Sigmoid colon (tissue), 7 donors: Measurements from ENCODE around the gene FUOM. TPM values are rescaled to one million over a fixed set of nuclear protein-coding genes. Genes with fewer than 3 reads are reported as not detected.

Experiments
- DNase-seq: peaks from one replicate; pipeline ENCODE4 v3.0.0-alpha.2; 2019
- H3K27ac ChIP-seq, 4 donors: fragments of 200-600 bp; sonication (generic); one replicate each; pipeline ENCODE4 v1.5.1; 2016 to 2019; ENCODE audit warnings: mild to moderate bottlenecking in 1 of 4
- H3K27me3 ChIP-seq, 3 donors: fragments of 200-600 bp; sonication (generic); one replicate each; pipeline ENCODE4 v1.5.1; 2019; ENCODE audit warnings: mild to moderate bottlenecking in 1 of 3
- H3K36me3 ChIP-seq, 4 donors: fragments of 200-600 bp; sonication (generic); one replicate each; pipeline ENCODE4 v1.5.1; 2016 to 2019
- H3K4me1 ChIP-seq, 4 donors: fragments of 200-600 bp; sonication (generic); one replicate each; pipeline ENCODE4 v1.5.1; 2017 to 2019
- H3K4me3 ChIP-seq, 4 donors: fragments of 200-600 bp; sonication (generic); one replicate each; pipeline ENCODE4 v1.5.1; 2017 to 2019; ENCODE audit warnings: mild to moderate bottlenecking in 2 of 4, moderate library complexity in 1 of 4
- H3K9me3 ChIP-seq, 4 donors: fragments of 200-600 bp in 3 of 4; sonication (generic) in 3 of 4; one replicate each; pipeline versions ENCODE4 v1.5.1 to v1.6.1; 2013 to 2019
- EP300 ChIP-seq, 4 donors: sonication (generic); formaldehyde crosslinking; IDR thresholded peaks; one replicate each; pipeline ENCODE4 v1.6.1; 2017; ENCODE audit warnings: antibody characterized with exemption in 4 of 4
- POLR2A ChIP-seq, 2 donors: fragments of 450-650 bp; IDR thresholded peaks; one replicate each; pipeline ENCODE4 v1.6.1; 2016; ENCODE audit warnings: antibody characterized with exemption in 2 of 2, mild to moderate bottlenecking in 2 of 2, moderate library complexity in 2 of 2
- POLR2AphosphoS5 ChIP-seq, 4 donors: sonication (generic); formaldehyde crosslinking; IDR thresholded peaks; one replicate each; pipeline ENCODE4 v1.6.1; 2017; ENCODE audit warnings: antibody characterized with exemption in 4 of 4
- WGBS, 2 donors: extraction: QIAGEN DNeasy Blood & Tissue Kit; methylation state at CpG; one replicate each; pipeline ENCODE4 v1.1.7; 2013; 5-methylcytosine and 5-hydroxymethylcytosine counted together
- intact Hi-C: fragments of 100-400 bp; cut with DNase I; formaldehyde crosslinking; loops from one replicate; pipeline ENCODE4 v1.15.1; 2023
- polyA plus RNA-seq, 3 donors: library from polyadenylated mRNA; stranded (reverse); fragments of 200-250 nt; gene quantifications; one replicate each; pipeline ENCODE4 v1.2.3, GENCODE V29; 2013
- total RNA-seq, 4 donors: library from RNA; depleted of rRNA; stranded (reverse); fragments of >200 nt; gene quantifications; one replicate each; pipeline ENCODE4 v1.1.0, GENCODE V29; 2016
- TF ChIP-seq, protein P1 (sequence below), 4 experiments: fragments of 450-650 bp in 3 of 4; fragments of 200-600 bp in 1 of 4; IDR thresholded peaks; one replicate each; pipeline ENCODE4 v1.5.1; 2016 to 2019; ENCODE audit warnings: antibody characterized with exemption in 4 of 4, mild to moderate bottlenecking in 3 of 4, moderate library complexity in 2 of 4
- donor health status: healthy with polysubstance abuse.
- donor health status: Bipolar disorder and iron deficiency.
- donor health status: healthy.

FUOM gene
- total and polyA plus RNA-seq, 7 donors: 8.0 to 98.0 (median 25.7) TPM

DNA sequence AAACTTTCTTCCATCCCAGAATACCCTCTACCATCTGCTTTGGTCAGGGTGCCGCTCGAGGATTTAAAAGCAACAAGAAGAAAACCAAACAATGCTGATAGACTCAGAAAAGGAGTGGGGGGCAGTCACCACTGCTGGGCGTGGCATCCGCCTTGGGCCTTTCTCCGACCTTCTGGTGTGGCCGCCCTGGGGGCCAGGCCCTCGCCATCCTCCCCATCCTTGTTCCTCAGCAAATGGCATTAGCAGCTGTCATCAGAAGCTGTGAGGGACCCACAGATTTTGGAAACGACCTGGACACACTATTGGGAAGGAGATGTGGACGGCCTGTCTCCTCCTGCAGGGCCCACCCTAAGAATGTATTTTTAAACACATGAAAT is 45.1 kb downstream of the FUOM start:
- Histone ChIP-seq H3K27ac (no peak overlapping the region), H3K36me3 (peaks cover 0 to 34% (median 13%) of the 10 kb centered on the region in 4 donors), H3K27me3 (no peaks in the 10 kb centered on the region), H3K9me3 (no peaks in the 10 kb centered on the region), H3K4me3 (no peak overlapping the region), H3K4me1 (peaks cover 0 to 27% (median 25%) of the 10 kb centered on the region in 4 donors)
- no peak for DNase-seq
- WGBS, 2 donors: 91 to 93% methylated on average over 9 of the region's 9 CpGs
- intact Hi-C loops: loop anchor here (2.0 kb wide), 1 partner anchor 66 kb away; the partner anchor contains the start of gene PAOX
- no peak for TF ChIP-seq POLR2AphosphoS5 (IDR thresholded peaks at IDR 0.05)

DNA sequence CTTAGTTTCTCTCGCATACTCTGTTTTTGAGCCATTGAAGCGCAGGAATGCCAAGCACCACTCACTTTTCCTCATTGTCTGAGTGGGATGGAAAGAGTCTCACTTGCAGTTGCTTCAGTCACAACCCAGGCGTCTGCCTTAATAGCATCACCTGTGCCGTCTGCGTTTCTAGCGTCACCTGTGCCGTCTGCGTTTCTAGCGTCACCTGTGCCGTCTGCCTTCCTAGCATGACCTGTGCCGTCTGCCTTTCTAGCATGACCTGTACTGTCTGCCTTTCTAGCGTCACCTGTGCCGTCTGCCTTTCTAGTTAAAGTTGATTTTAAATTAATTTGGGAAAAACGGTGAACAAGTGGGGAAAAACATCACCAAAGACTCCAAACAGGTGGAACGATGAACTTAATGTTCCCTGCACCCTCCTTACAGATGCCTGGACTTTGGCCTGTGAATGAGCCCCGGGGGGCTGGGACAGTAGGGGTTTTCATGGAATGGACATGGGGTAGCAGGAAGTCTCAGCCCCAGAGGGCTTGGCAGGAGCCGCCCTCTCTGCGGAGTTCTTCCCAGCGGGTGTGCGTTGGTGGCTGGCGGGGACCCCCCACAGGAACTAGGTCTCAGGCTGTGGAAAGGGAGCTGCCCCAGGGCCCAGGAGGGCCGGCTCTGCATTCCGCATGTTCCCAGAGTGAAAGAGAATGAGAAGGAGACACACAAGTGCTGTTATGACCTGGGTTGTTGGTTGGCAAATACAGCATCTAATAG is 45.6 kb downstream of the FUOM start:
- no peak for TF ChIP-seq POLR2A (IDR thresholded peaks at IDR 0.05)
- TF ChIP-seq, protein P1, sequence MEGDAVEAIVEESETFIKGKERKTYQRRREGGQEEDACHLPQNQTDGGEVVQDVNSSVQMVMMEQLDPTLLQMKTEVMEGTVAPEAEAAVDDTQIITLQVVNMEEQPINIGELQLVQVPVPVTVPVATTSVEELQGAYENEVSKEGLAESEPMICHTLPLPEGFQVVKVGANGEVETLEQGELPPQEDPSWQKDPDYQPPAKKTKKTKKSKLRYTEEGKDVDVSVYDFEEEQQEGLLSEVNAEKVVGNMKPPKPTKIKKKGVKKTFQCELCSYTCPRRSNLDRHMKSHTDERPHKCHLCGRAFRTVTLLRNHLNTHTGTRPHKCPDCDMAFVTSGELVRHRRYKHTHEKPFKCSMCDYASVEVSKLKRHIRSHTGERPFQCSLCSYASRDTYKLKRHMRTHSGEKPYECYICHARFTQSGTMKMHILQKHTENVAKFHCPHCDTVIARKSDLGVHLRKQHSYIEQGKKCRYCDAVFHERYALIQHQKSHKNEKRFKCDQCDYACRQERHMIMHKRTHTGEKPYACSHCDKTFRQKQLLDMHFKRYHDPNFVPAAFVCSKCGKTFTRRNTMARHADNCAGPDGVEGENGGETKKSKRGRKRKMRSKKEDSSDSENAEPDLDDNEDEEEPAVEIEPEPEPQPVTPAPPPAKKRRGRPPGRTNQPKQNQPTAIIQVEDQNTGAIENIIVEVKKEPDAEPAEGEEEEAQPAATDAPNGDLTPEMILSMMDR (IDR thresholded peaks at IDR 0.05): no peak
- TF ChIP-seq EP300 (IDR thresholded peaks at IDR 0.05): no peak
- TF ChIP-seq POLR2AphosphoS5 (IDR thresholded peaks at IDR 0.05): no peak
- H3K27me3 ChIP-seq: no peaks in the 10 kb centered on the region
- whole genome bisulfite sequencing, 2 donors: 94 to 95% methylated on average over 23 of the region's 23 CpGs
- peaks cover 0 to 34% (median 13%) of the 10 kb centered on the region in 4 donors for H3K36me3 ChIP-seq
- no peak for DNase-seq
- H3K4me1 ChIP-seq: peaks cover 0 to 33% (median 30%) of the 10 kb centered on the region in 4 donors
- intact Hi-C loops: loop anchor here (2.0 kb wide), 1 partner anchor 67 kb away; the partner anchor contains the start of gene PAOX
- H3K9me3 ChIP-seq: no peaks in the 10 kb centered on the region
- no peak overlapping the region for H3K4me3 ChIP-seq
- no peak overlapping the region for H3K27ac ChIP-seq

DNA sequence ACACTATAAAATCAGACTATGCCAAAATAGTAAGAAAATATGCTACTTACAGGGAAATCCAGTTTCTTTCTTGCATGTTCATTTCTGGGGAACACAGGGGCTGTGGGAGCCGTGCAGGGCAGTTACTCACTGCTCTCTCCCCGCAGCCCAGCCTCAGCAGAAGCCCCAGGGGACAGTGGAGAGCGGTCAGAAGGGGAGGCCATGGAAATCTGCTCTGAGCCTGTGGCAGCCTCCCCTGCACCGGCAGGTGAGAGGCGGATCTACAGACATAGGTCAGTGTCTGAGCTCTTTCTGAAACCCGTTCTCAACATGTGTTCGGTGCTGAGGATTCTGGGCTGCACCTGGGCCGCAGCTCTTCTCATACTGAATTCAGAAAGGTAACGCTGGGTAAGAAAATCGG is 46.2 kb downstream of the FUOM start:
- Histone ChIP-seq H3K9me3 (no peaks in the 10 kb centered on the region), H3K36me3 (peaks cover 0 to 34% (median 13%) of the 10 kb centered on the region in 4 donors), H3K4me1 (peaks cover 0 to 39% (median 36%) of the 10 kb centered on the region in 4 donors), H3K27me3 (no peaks in the 10 kb centered on the region), H3K4me3 (no peak overlapping the region), H3K27ac (no peak overlapping the region)
- DNase-seq: no peak
- no peak for TF ChIP-seq POLR2A (IDR thresholded peaks at IDR 0.05)
- TF ChIP-seq, protein P1 (IDR thresholded peaks at IDR 0.05): no peak
- TF ChIP-seq EP300 (IDR thresholded peaks at IDR 0.05): no peak
- no peak for TF ChIP-seq POLR2AphosphoS5 (IDR thresholded peaks at IDR 0.05)
- intact Hi-C loops: no loop called here
- WGBS, 2 donors: 94% methylated on average over 10 of the region's 10 CpGs

DNA sequence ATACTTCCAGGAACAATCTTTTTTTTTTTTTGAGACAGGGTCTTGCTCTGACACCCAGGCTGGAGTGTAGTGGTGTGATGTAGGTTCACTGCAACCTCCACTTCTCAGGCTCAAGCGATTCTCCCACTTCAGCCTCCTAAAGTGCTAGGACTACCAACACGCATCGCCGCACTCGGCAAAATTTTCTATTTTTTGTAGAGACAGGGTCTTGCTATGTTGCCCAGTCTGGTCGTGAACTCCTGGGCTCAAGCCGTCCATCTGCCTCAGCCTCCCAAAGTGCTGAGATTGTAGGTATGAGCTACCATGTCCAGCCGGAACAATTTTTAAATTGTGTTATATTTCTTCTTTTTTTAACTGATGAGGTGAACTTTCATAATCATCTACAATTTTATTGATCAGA is 47.0 kb downstream of the FUOM start:
- no peak for TF ChIP-seq EP300 (IDR thresholded peaks at IDR 0.05)
- TF ChIP-seq POLR2AphosphoS5 (IDR thresholded peaks at IDR 0.05): no peak
- no peak for TF ChIP-seq POLR2A (IDR thresholded peaks at IDR 0.05)
- TF ChIP-seq, protein P1 (IDR thresholded peaks at IDR 0.05): no peak
- WGBS, 2 donors: 97% methylated on average over 8 of the region's 8 CpGs
- Histone ChIP-seq H3K36me3 (peaks cover 0 to 34% (median 13%) of the 10 kb centered on the region in 4 donors), H3K27ac (no peak overlapping the region), H3K4me1 (peaks cover 0 to 47% (median 44%) of the 10 kb centered on the region in 4 donors), H3K27me3 (no peaks in the 10 kb centered on the region), H3K4me3 (no peak overlapping the region), H3K9me3 (no peaks in the 10 kb centered on the region)
- no peak for DNase-seq
- intact Hi-C loops: no loop called here

DNA sequence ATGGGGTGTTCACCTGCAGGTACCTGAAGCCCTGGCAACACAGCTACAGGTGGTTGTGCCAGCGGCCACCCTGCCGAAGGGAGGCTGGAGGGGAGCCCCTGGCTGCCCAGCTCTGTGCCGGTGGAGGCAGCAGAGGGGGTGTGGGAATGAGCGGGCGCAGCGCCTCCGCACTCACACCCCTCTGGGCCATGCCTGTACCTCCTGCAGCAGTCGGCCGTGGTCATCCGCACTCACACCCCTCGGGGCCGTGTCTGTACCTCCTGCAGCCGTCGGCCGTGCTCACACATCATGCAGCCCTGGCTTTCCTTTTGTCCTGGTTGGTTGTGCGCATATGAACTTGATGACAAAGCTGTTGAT is 47.4 kb downstream of the FUOM start:
- DNase-seq: no peak
- Histone ChIP-seq H3K36me3 (peaks cover 0 to 34% (median 13%) of the 10 kb centered on the region in 4 donors), H3K9me3 (no peaks in the 10 kb centered on the region), H3K4me1 (peaks cover 0 to 51% (median 47%) of the 10 kb centered on the region in 4 donors), H3K4me3 (no peak overlapping the region), H3K27me3 (no peaks in the 10 kb centered on the region), H3K27ac (no peak overlapping the region)
- 96 to 98% methylated on average over 16 of the region's 16 CpGs for WGBS, 2 donors
- intact Hi-C loops: no loop called here
- no peak for TF ChIP-seq POLR2AphosphoS5 (IDR thresholded peaks at IDR 0.05)
- TF ChIP-seq, protein P1 (IDR thresholded peaks at IDR 0.05): no peak
- no peak for TF ChIP-seq POLR2A (IDR thresholded peaks at IDR 0.05)
- TF ChIP-seq EP300 (IDR thresholded peaks at IDR 0.05): no peak
